ENCODE results near the gene USP17L13.
"Not testable (repeated sequence)": the region's sequence is repeated elsewhere in the genome, so short reads cannot be mapped to it uniquely, and the experiment has no call there.

GRCh38 chr4:9253078-9253477 lies 28.4 kb downstream of the USP17L13 start, which contains the start of gene USP17L19:
- TF ChIP-seq GATA2, GATA3 (IDR thresholded peaks at IDR 0.05; ENCODE audit: low read depth, low read length): not testable (repeated sequence)
